Activated CD8-positive, alpha-beta memory T cell treated with anti-CD3 and anti-CD28 coated beads, Interleukin-2, amount 50 U/mL, for 1 hour (primary cell): ENCODE results near the gene PTGER1.

Experiments
- DNase-seq: peaks from one replicate; pipeline ENCODE4 v3.0.0-alpha.2; 2020; ENCODE audit errors: extremely low read depth

PTGER1 gene

DNA sequence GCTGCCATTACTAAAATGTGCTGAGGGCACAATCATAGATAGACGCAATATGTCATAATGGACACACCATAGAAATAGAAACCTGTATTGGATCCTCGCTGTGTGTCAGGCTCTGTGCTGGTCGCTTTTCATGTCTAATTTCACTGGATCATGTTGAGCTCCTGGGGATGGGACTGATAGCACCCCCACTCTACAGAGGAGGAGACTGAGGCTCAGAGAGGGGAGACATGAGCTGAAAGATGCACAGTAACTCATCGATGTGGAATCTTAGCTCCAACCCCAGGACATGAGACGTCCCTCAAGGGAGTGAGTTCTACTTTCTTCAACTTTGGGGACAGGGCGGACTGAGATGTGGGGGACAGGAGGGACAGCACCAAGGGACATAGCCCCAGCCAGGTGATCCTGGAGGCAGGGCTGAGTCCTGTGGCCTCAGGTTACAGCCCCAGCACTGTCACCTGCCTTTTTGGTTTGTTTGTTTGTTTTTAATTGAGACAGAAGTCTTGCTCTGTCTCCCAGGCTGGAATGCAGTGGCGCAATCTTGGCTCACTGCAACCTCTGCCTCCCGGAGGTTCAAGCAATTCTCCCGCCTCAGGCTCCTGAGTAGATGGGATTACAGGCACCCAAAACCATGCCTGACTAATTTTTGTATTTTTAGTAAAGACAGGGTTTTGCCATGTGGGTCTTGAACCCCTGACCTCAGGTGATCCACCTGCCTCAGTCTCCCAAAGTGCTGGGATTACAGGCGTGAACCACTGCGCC is 27.4 kb upstream of the PTGER1 start:
- no peak for DNase-seq

DNA sequence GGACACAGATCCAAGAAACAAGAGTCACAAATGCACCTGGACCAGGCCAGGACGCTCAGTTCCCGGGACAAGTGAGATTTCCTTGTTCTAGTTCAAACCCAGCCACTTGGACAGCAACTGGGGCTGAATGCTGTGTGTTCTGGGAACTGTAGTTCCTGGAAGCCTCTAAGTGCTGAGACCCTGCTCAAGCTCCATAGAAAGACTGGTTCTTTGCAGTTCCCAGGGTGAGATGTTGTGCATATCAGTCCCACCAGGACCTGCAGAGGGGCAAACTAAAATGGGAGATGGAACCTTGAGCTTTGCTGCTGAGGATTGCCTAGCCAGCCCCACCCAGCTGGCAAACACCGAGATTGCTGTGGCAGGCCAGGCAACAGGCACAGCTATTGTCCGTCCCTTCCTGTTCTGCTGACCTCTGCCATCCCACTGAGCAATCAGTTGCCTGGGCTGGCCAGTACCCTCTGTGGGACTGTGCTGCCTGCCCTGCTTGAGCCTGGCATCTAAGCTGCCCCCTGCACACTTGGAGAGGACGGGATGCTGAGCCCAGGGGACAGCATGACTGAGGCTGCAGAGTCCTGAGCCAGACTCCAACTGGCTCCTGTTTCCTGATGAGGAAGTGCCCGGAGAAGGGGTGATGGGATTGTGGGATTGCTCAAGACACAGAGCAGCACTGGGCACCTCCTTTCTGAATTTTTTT is 22.2 kb upstream of the PTGER1 start:
- no peak for DNase-seq

DNA sequence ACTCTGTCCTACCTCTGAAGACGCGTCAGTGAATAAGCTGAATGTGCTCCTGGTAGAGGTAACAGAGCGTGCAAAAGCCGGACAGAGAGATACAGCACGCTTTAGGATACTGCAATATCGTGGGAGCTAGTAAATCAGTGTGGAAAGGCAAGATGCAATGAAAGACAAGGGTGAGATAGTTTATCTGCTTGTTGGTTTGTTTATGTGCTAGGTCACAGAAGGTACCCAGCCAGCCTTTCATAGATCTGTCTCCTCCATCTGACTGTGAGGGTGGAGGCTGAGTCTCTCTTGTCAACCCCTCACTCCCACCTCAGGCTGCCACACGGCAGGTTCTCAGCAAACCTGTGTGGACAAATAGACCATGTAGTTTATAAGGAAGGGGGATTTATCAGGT is 21.7 kb upstream of the PTGER1 start:
- no peak for DNase-seq

DNA sequence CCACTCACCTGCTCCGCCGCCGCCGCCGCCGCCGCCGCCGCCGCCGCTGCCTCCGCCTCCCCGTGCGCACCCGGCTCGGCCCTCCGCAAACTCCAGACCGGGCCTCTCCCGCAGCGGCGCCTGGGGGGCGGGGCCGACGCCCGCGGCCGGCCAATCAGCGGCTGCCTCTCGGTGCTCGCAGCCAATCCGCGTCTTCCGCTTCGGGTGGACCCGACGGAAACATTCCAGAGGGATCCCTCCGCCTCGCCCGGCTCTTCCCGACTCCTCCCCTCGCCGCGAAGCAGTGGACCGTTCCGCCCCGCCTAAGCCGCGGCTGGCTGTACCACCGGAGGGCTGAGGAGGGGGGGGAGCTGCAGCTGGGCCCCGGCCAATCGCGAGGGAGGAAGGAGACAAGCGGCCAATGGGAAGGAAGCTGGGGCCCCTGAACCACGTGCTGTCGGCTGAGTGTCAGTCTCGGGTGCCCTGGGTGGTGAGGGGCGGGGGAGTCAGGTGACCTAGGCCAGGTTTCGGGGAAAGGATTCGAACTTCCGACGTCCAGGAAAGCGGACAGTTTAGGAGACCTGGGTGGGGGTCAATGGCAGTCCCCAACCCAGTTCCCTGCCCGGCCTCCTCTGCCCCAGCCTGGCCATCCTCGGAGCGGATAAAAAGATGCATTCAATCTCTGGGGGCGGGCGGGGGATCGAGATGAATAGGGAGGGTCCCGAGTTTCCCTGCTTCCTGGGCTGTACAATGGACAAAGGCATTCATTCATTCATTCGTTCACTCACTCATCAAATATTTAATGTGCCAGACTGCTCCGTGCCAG is 21.1 kb upstream of the PTGER1 start, which contains the start of gene GIPC1:
Gene GIPC1, minus strand, starts transcription at position 99 of the 805 bp plus-strand sequence. CDS start 13,151 bp downstream, outside the sequence.
- no peak for DNase-seq

DNA sequence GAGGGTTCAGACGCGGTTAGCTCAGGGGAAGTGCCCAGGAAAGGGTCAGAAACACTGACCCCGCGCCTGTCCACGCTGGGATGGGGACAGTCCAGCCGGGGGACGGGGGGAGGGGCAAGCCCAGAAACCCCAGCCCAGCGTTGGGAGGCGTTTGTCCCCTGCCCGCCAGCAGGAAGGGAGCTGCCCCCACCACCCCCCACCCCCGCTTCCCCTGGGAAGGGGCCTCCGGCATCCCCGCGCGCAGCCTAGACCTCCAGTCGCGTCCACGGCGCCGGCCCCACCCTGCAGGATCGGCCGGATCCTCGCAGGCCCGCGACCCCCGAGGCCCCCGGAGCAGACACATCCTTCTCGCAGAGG is 20.5 kb upstream of the PTGER1 start:
- no peak for DNase-seq

DNA sequence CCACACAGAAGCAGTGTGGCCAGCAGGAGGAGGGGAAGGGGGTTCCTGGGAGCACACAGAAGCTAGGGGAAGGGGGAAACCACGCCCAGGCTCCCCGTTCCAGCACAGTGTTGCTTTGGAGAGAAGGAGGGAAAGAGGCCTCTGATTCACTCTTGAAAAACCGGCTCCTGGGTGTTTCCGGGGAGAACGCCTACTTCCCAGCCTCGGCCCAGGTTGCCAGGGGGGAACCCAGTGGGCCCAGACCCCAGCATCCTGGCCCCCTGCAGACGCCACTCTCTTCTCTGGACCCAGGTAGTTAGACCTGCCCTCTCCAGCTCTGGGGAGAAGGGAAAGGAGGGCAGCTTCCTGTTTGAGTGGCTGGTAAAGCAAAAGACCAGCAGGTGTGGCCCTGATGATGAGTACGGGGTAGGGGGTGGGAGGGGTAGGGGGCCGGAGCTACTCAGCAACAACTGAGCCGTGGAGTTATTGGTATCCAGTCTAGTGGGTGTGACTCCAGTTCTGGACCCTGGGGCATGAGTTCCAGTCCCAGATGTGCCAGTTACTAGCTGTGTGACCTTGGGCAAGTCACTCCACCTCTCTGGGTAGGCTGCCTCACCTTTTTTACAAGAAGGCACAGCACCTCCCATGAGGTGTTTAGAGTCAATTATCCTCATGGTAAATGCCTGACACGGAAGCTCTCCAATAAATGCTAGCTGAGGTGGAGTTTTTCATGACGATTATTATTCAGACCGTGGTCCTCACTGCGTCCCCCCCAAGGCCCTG is 19.9 kb upstream of the PTGER1 start:
- DNase-seq = no peak

DNA sequence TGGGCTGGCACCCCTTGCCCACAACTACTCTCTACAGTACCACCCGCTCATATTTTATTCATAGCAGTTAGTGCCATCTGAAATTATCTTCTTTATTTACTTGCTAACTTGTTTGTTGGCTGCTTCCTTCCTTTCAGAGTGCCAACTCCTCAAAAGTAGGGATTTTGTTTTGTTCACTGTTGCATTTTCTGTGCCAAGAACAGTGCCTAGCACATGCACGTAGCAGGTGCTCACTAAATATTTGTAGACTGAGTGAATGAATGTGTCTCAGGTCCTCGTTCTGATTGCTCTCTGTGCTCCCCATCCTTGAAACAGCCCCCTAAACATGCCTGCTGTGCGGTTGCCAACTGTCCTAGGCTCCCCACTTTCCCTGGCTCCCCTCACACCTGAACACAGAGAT is 19.3 kb upstream of the PTGER1 start:
- DNase-seq = no peak

DNA sequence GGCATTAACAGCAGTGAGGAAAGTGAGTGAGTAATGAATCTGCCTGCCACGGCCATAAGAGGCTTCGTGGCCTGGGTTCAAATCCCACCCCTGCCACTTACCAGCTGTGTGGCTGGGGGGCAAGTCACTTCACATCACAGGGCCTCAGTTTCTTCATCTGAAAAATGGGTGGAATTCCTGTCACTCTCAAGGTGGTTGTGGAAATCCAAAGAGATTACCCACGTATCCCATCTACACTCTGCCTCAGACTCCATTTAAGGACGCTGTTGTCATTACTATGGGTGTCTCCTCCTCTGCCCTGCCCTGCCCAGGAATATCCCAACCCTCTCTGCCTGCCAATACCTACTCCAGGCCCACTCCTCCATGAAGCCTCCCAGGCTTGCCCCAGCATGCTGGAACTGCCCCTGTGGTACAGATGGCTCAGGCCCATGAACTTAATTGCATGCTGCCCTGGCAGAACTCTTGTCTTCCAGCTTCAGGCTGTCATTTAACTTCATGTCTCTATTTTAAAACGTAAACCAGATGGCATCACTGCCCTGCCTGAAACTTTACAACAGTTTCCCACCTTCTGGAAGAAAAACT is 17.7 kb upstream of the PTGER1 start:
- no peak for DNase-seq

DNA sequence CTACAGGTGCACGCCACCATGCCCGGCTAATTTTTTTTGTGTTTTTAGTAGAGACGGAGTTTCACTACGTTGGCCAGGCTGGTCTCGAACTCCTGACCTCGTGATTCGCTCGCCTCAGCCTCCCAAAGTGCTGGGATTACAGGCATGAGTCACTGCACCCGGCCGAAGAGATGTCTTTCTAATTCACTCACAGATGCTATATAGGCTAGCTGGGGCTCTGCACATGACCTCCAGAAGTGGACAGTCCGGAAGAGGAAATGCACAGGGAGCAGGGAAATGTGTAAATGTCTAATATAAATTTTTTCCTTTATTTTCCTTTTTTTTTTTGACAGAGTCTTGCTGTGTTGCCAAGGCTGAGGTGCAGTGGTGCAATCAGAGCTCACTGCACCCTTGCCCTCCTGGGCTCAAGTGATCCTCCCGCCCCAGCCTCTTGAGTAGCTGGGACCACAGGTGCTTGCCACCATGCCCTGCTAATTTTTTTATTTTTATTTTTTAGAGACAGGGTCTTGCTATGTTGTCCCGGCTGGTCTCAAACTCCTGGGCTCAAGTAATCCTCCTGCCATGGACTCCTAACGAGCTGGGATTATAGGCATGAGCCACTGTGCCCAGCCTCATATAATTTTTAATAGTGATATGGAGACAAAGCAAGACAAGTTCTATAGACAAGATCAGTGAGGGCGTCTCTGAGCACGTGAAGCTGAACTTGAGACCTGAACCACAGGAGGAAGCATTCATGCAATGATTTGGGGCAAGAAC is 12.4 kb upstream of the PTGER1 start:
- DNase-seq = no peak

DNA sequence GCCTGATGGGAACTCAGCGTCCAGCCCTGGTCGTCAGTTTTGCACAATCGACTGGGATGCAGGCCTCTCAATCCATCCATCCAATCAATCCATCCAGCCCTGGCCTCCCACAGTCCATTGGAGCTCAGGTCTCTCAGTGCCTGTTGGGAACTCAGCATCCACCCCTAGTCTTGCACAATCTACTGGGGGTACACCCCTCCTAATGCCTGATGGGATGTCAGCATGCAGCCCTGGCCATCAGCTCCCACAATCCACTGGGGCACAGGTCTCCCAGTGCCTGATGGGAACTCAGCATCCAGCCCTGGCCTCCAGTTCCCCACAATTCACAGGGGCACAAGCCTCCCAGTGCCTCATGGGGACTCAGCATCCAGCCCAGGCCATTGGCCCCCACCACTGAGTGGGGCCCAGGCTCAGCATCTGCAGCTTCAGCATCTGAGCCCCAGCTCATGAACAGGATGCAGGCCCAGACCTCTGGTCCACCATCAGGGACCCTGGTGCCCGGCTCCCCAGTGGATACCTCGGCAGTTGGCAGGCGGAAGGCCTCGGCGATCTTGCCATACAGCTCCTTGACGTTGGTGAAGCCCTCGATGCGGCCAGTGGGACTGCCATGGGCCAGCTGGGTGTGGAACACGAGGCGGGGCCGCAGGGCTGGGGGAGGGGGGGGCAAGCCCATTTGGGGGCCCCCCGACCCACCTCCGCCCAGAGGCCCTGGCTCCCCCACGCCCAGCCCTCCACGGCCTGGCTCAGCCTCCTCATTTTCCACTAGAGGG is 7.2 kb upstream of the PTGER1 start:
- DNase-seq = no peak

DNA sequence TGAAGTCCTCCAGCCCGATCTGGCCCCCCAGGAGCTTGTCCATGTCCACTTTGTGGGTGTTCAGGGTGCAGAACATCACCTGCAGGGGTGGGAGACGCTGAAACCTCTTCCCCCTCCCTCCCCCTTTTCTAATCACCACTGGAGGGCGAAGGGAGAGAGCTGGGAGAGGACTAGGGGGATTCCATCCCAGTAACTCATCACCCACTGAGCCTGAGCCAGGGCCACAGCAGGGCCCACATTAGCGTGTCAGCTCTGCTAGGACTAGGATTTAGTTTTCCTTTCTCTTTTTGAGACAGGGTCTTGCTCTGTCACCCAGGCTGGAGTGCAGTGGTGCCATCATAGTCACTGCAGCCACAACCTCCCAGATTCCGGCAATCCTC is 5.5 kb upstream of the PTGER1 start:
- DNase-seq = no peak

DNA sequence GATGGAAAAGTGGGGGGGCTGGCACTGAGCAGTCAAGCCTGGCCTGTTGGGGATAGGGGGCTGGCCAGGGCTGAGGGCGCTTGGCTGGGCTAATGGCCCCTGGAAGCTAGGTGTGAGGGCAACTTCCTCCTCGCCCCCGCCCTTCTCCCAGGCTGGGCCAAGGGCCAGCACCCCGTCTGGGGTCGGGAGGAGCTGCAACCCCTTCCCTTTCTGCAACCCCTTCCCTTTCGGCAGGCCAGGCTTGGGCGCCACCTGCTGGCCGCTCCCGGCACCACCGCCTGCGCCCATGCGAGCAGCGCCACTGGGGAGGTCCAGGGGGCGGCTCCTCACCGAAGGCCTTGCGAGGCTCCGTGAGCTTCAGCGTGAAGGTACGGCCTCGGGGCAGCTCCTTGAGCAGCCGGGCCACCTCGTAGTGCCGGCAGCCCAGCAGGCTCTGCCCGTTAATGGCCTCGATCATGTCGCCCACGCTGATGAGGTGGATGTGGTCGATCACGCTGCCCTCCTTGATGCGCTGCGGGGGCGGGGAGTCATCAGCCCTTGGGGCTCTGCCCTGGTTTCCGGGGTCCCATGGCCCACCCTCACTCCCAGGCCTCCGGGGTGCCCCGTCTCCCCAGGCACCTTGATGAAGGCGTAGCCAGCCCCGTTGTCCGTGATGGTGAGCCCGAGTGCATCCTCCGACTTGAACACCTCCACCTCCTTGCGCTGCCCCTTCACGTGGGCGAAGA is 5.0 kb upstream of the PTGER1 start:
- DNase-seq = no peak

DNA sequence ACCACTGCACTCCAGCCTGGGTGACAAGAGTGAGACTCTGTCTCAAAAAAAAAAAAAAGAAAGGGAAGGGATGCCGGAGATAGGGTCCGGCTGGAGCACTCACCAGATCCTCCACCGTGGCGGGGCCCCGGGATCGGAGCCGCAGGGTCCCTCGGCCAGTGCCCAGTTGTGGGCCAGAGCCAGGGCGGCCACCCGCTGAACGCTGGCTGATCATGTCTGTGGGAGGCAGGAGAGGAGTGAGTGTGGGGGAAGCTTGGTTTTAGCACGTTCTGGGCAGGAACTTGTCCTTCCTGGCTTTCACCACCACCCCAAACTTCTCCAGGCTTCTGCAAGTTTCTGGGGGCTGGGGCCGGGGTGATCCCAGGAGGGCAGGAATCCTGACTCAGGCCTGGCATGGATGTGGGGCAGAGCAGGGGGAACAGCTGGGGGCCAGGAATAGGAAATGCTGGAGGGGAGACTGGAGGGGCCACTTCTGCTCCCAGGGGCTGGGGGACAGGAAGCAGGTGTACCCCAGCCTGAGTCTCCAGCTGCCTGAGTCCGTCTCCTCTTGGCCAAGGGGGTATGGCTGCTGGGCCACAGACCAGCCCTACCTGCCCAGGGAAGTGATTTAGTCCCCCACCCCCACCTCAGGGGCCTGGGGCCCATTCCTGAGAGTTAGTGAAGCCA is 4.3 kb upstream of the PTGER1 start:
- DNase-seq = no peak

DNA sequence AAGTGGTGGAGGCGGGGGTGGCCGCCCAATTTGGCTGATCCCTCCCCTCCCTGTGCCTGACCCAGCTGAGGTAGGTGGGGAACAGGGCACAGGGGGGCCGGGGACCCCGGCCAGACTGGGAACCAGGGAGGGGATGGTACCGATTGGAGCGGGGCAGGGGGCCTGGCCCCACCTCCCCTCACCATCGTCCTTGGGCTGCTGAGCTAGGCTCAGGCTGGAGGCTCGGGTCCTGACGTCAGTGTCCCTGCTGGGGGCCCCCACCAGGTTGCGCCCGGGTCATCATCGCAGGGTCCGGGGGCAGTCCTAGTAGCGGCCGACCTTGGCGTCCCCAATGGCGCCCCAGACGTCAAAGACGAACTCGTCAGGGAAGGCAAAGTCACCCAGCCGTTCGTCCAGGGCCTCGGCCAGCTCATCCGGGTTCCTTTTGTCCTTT is 3.0 kb upstream of the PTGER1 start:
- DNase-seq = no peak

DNA sequence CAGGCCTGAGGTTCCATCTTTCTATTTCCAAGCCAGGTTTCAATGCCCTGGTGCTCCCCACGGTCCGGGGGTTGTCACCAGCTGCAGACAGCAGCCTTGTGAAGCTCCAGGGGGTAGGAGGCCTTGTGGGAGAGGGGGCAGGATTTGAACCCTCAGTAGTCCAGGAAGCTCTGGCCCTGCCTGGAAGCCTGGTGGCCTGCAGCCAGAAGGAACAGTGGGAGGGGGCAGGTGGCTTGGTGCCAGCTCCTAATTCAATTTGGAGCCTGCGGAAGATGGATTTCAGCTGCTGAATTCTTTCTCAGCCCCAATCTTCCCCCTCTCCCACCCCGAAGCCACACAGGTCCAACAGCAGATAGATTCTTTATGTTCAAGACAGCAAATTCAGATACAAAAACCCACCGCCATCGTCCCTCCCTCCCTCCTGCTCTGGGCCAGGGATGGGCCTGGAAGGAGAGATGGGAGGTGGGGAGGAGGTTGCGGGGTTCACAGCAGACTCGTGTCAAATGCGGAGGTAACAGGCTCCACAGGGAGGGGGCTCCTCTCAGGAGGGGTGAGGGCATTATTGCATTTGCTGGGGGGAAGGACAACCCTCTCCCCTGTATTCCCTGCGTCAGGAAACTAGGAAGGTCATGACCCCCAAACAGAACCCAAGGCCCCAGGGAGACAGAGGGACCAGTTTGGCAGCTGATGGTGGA is 2.4 kb upstream of the PTGER1 start:
- DNase-seq = no peak

DNA sequence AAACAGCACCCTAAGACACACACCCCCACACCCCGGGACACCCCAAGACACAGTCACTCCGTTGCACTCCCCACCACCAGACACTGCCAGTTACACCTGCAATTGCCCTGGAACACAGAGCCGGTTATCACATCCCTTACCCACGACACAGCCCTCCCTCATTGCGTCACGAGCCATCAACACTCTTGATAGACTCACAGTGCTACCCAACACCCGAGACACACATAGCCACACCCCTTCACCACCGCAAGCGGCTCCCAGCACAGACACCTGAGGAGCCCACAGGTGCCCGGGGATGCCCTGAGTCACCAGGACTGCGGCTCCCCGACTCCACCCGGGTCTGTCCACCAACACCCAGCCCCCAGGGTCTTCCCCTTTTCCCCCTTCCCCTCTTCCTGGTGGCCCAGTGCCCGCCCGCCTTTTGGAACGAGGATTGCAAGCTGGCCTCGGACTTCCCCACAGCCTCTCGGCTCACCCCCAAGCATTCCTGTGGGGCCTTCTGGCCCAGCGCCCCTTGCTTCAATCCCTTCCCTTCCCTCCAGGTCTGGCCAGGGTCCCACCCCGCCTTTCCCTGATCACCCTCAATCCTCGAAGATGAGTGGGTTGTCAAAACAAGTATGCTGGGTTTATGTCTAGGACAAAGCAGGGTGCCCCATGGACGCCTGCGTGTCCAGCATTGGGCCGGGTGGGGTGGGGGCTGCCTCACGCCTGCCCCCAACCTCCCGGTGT is 1.7 kb upstream of the PTGER1 start:
- DNase-seq = peak; percentile 23

DNA sequence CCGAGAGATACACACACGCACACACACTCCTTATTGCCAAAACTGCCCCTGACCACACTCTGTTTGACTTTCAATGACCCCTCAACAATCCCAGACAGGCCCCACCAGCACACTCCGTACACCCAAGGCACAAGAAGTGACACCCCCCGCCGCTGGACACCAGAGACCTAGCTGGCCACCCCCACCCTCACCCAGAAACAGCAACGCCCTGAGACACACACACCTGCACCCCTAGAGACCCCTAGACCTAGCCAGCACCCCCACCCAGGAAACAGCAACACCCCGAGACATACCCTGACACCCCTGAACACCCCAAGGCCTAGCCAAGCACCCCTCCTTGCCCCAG is 1.1 kb upstream of the PTGER1 start:
- DNase-seq = no peak

DNA sequence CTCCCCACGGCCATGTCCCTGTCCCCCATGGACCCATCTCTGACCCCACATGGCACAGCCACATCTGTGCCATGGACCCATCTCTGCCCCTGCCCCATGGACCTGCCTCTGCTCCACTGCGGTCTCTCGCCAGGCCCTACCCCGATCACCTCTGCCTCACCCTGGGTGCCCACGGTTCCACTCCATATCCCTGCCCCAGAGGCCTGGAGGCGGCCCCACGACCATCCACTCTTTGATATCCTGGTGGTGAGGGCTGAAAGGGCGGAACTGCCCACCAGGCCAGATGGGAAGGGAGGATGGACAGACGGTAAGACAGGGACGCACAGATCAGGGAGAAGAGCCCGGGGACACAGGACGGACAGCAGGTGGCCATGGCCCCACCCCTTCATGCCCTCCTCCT is 327 bp downstream of the PTGER1 start:
- no peak for DNase-seq
